ENCODE results near the gene OPCML. TPM values are rescaled to one million over a fixed set of nuclear protein-coding genes. Genes with fewer than 3 reads are reported as not detected.

OPCML gene
- total and polyA plus RNA-seq, 4 donors: under 0.01 to 0.01 TPM; not detected in 2

DNA sequence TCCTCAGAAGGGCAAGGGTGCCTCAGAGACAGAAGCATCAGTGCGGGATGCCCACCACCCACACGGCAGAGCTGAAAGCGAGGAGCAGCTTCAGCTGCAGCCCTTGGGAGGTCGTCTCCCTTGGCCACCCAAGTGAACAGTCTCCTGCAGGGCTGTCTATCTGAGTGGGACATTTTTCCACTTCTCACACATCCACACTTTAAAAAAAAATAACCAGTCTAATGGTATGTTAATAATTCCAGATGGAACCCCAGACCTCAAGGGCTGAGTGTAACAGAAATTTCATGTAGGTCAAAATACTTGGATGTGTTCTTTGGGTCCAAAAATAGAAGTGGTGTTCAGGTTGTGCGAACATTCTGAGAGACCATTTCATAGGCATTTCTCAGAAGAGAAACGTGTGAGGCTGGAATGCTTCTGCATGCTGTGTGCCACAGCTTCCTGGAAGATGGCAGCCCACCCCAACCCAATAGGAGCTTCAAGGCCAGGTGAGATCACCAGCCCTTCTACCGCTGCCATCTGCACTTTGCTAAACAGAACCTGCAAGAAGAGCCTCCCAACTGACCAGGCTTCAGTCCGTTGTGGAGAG is 623.2 kb downstream of the OPCML start:
- no peaks in the 10 kb centered on the region for H3K4me1 ChIP-seq (ENCODE audit: control insufficient read depth in 4 of 4, insufficient read depth in 4 of 4, low read length in 3 of 4)
- H3K27ac ChIP-seq (ENCODE audit: low read depth in 1 of 2, low read length in 2 of 2): no peak overlapping the region
- no peaks in the 10 kb centered on the region for H3K9me3 ChIP-seq (ENCODE audit: control insufficient read depth in 4 of 4, low read length in 3 of 4)
- TF ChIP-seq ATF3 (IDR thresholded peaks at IDR 0.05) (no peak), SP1 (IDR thresholded peaks at IDR 0.05) (no peak), RXRA (IDR thresholded peaks at IDR 0.05) (no peak), ZBTB33 (IDR thresholded peaks at IDR 0.05) (no peak), FOXA1 (IDR thresholded peaks at IDR 0.05) (no peak), HNF4G (IDR thresholded peaks at IDR 0.05) (no peak), EGR1 (IDR thresholded peaks at IDR 0.05; ENCODE audit: low read depth in 2 of 2) (no peak), NR2F2 (IDR thresholded peaks at IDR 0.05) (no peak), HNF4A (conservative IDR thresholded peaks at IDR 0.05) (no peak)
- TF ChIP-seq, protein P1, sequence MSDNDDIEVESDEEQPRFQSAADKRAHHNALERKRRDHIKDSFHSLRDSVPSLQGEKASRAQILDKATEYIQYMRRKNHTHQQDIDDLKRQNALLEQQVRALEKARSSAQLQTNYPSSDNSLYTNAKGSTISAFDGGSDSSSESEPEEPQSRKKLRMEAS (IDR thresholded peaks at IDR 0.05): no peak
- H3K9ac ChIP-seq (ENCODE audit: low read depth in 1 of 2, low read length in 2 of 2): no peak overlapping the region
- H3K36me3 ChIP-seq (ENCODE audit: control insufficient read depth in 4 of 4, insufficient read depth in 3 of 4, low read depth in 1 of 4, low read length in 3 of 4): no peaks in the 10 kb centered on the region
- H3K27me3 ChIP-seq (ENCODE audit: control insufficient read depth in 4 of 4, insufficient read depth in 4 of 4, low read length in 3 of 4): no peaks in the 10 kb centered on the region
- no peak overlapping the region for H3K4me3 ChIP-seq (ENCODE audit: low read depth in 1 of 3, low read length in 3 of 3)
- WGBS: 89% methylated on average over 8 of the region's 8 CpGs
- DNase-seq (ENCODE audit: low spot score): no peak

GRCh38 chr11:132908414-132908810 is 623.9 kb downstream of the OPCML start:
- Histone ChIP-seq H3K27me3 (ENCODE audit: control insufficient read depth in 4 of 4, insufficient read depth in 4 of 4, low read length in 3 of 4) (no peaks in the 10 kb centered on the region), H3K9me3 (ENCODE audit: control insufficient read depth in 4 of 4, low read length in 3 of 4) (no peaks in the 10 kb centered on the region), H3K4me1 (ENCODE audit: control insufficient read depth in 4 of 4, insufficient read depth in 4 of 4, low read length in 3 of 4) (no peaks in the 10 kb centered on the region), H3K4me3 (ENCODE audit: low read depth in 1 of 3, low read length in 3 of 3) (no peak overlapping the region), H3K9ac (ENCODE audit: low read depth in 1 of 2, low read length in 2 of 2) (no peak overlapping the region), H3K36me3 (ENCODE audit: control insufficient read depth in 4 of 4, insufficient read depth in 3 of 4, low read depth in 1 of 4, low read length in 3 of 4) (no peaks in the 10 kb centered on the region), H3K27ac (ENCODE audit: low read depth in 1 of 2, low read length in 2 of 2) (no peak overlapping the region)
- TF ChIP-seq REST (IDR thresholded peaks at IDR 0.05): no peak
- no peak for TF ChIP-seq FOXA1 (IDR thresholded peaks at IDR 0.05)
- TF ChIP-seq, protein P2, sequence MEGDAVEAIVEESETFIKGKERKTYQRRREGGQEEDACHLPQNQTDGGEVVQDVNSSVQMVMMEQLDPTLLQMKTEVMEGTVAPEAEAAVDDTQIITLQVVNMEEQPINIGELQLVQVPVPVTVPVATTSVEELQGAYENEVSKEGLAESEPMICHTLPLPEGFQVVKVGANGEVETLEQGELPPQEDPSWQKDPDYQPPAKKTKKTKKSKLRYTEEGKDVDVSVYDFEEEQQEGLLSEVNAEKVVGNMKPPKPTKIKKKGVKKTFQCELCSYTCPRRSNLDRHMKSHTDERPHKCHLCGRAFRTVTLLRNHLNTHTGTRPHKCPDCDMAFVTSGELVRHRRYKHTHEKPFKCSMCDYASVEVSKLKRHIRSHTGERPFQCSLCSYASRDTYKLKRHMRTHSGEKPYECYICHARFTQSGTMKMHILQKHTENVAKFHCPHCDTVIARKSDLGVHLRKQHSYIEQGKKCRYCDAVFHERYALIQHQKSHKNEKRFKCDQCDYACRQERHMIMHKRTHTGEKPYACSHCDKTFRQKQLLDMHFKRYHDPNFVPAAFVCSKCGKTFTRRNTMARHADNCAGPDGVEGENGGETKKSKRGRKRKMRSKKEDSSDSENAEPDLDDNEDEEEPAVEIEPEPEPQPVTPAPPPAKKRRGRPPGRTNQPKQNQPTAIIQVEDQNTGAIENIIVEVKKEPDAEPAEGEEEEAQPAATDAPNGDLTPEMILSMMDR (IDR thresholded peaks at IDR 0.05; ENCODE audit: low read depth, low read length, missing input control): no peak
- no peak for TF ChIP-seq TAF1 (conservative IDR thresholded peaks at IDR 0.05)
- WGBS: 90% methylated on average over 4 of the region's 4 CpGs
- no peak for DNase-seq (ENCODE audit: low spot score)
